NCI-H2107 (cell line): ENCODE measurements around the gene DNAJB2.
"Not testable (repeated sequence)": the region's sequence is repeated elsewhere in the genome, so short reads cannot be mapped to it uniquely, and the experiment has no call there.

ENCODE experiments used
- DNase-seq: peaks from one replicate; lab custom pipeline; 2025; lab: John Stamatoyannopoulos, UW

Gene DNAJB2

GRCh38 chr2:219258942-219259341 is 20.2 kb upstream of the DNAJB2 start:
- DNase-seq = not testable (repeated sequence)

GRCh38 chr2:219261024-219261855 is 17.9 kb upstream of the DNAJB2 start:
- no peak for DNase-seq

GRCh38 chr2:219266232-219266631 is 12.9 kb upstream of the DNAJB2 start:
- DNase-seq = no peak

- DNase-seq = no peak
Measured at GRCh38 chr2:219266886-219267285, 12.3 kb upstream of the DNAJB2 start.

- DNase-seq = no peak
Measured at GRCh38 chr2:219268294-219268693, 10.9 kb upstream of the DNAJB2 start.

GRCh38 chr2:219269362-219270054 is 9.7 kb upstream of the DNAJB2 start:
- DNase-seq = no peak

GRCh38 chr2:219270055-219270372 is 9.2 kb upstream of the DNAJB2 start:
- DNase-seq = no peak

- DNase-seq = no peak
Measured at GRCh38 chr2:219271021-219271420, 8.1 kb upstream of the DNAJB2 start.

- no peak for DNase-seq
Measured at GRCh38 chr2:219272356-219272755, 6.8 kb upstream of the DNAJB2 start.

GRCh38 chr2:219272995-219273394 is 6.2 kb upstream of the DNAJB2 start:
- no peak for DNase-seq

- DNase-seq = no peak
Measured at GRCh38 chr2:219273937-219274336, 5.2 kb upstream of the DNAJB2 start.

- no peak for DNase-seq
Measured at GRCh38 chr2:219274361-219274921, 4.7 kb upstream of the DNAJB2 start.

GRCh38 chr2:219277703-219278654 is 1.2 kb upstream of the DNAJB2 start:
- DNase-seq = peak; percentile 45

GRCh38 chr2:219278655-219279150 is 463 bp upstream of the DNAJB2 start:
- no peak for DNase-seq

- no peak for DNase-seq
Measured at GRCh38 chr2:219279916-219280516, 850 bp downstream of the DNAJB2 start.

GRCh38 chr2:219280651-219281050 is 1.5 kb downstream of the DNAJB2 start:
- no peak for DNase-seq

GRCh38 chr2:219281588-219281987 is 2.4 kb downstream of the DNAJB2 start:
- no peak for DNase-seq

- DNase-seq = no peak
Measured at GRCh38 chr2:219282375-219282774, 3.2 kb downstream of the DNAJB2 start.

- DNase-seq = no peak
Measured at GRCh38 chr2:219282943-219283581, 3.9 kb downstream of the DNAJB2 start.

- no peak for DNase-seq
Measured at GRCh38 chr2:219284501-219285372, 5.6 kb downstream of the DNAJB2 start.
